ENCODE data around the gene KRCC1. TPM values are rescaled to one million over a fixed set of nuclear protein-coding genes. Genes with fewer than 3 reads are reported as not detected.

Gene KRCC1
- 36.2 TPM for polyA plus RNA-seq (ENCODE audit: insufficient read length)

GRCh38 chr2:88055371-88056128, at the start of gene KRCC1:
KRCC1 (minus strand) TSS chr2:88055783; CDS start chr2:88028563, 27,220 bp downstream.
- peak; percentile 93 for DNase-seq (ENCODE audit: low read depth)

DNA sequence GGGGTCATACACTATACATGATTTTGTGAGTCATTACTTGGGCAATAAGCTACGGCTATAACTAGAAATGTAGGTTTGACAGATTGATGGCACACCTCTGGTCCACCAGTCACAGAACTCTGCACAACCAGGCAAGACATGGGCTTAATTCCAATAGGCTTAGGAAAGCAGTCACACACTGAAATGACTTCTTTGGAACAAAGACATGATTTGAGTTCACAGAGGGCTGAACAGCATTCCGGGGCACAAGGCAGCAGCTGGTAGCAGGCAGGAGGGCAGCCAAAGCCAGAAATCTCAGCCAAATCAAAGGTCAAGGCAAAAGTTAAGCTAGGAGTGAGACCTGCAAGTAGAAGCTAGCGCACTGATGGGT, 44.9 kb upstream of the KRCC1 start:
- DNase-seq (ENCODE audit: low read depth), result no peak

GRCh38 chr2:88099798-88100488, 44.4 kb upstream of the KRCC1 start:
- no peak for DNase-seq (ENCODE audit: low read depth)

GRCh38 chr2:88098558-88098900, 42.9 kb upstream of the KRCC1 start:
- no peak for DNase-seq (ENCODE audit: low read depth)

- DNase-seq (ENCODE audit: low read depth), result no peak
These were observed 42.4 kb upstream of the KRCC1 start for GRCh38 chr2:88097891-88098557.

DNA sequence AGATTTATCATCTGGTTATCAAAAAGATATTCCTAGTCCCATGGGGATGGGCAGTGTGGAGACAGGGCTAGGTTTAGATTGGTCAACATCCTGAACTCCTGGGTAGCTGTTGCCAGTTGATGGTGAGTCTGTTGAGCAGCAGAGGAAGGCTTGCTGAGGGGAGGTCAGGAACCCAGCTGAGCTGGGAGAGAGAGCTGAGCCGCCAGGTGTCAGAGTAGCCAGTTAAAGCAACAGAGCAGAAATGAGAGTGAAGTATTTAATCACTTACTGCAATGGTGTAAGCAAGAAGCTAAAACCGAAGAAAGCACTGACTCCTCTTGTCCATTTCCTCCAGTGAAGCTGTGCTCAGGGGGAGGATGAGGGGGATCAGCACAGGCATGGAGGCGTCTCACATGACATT, 41.6 kb upstream of the KRCC1 start:
- DNase-seq (ENCODE audit: low read depth), result no peak

- DNase-seq (ENCODE audit: low read depth), result no peak
These were observed 41.1 kb upstream of the KRCC1 start for GRCh38 chr2:88096708-88097107.

DNA sequence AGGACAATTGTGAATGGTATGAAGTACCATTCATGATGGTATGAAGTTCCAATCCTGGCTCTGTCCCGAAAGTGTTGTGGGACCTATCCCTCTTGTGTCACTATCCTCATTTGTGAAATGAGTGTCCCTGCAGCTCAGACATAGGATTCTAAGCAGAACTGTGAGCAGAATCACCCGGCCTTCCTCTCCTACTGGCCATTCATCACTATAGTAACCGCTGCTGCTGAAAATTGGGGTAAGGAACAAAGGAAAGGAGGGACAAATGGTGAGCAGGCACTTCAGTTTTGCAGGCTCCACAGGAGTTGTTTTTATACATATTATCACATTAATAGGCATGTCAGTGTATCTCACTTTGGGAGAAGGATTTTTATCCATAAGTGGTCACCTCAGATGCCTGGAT, 39.4 kb upstream of the KRCC1 start:
- no peak for DNase-seq (ENCODE audit: low read depth)

GRCh38 chr2:88092773-88093172, 37.2 kb upstream of the KRCC1 start:
- no peak for DNase-seq (ENCODE audit: low read depth)

DNA sequence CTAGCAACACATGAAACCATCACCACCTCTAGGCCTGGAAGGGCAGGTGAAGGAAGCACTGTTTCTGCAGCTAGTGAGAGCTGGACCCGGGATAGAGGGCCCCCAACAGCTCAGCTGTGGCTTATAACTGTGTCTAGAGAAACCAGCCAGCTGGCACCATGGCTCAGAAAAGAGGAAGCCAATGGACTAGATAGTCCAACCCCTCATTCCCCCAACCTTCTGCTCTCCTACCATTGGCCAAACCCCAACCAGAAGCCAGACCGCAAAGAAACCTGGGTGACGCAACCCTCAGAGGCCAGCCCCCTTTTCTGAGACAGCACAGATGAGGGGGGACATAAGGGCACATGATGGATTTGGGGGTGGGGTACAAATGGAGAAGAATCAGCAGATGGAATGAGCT, 36.4 kb upstream of the KRCC1 start:
- no peak for DNase-seq (ENCODE audit: low read depth)

DNA sequence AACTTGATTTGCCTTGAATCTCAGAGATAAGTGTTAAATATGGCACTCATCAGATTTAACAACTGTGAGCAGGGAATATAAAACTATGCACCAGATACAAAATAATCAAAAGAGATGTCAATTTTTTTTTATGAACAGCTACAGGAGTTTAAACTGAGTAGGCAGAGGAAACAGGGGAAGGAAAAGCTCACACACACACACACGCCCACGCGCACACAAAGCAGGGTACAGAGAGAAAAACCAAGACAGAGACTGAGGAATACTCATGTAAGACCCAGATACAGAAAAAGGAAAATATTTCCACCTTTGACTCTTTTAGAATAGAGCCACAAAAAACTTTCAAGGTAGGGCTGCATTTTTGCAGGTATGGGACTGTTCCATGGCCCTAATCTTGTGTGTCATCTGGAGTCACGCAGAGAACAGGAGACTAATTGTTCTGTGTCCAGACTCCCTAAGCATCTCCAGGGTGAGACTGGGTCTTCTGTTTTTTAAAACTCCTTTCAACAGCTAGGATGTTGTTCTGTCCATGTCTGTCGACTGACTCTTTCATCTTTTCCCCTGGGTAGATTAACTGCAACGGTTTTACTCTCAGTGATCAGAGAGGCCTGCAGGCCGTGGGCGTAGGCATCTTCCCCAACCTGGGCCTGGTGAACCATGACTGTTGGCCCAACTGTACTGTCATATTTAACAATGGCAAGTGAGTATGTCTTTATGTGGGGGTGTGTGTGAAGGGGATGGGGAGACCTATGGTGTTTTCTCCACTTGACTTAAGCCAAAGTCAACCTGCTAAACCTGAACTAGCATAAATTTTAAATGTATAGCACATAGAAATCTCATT, 35.1 kb upstream of the KRCC1 start:
- DNase-seq (ENCODE audit: low read depth), result no peak

DNA sequence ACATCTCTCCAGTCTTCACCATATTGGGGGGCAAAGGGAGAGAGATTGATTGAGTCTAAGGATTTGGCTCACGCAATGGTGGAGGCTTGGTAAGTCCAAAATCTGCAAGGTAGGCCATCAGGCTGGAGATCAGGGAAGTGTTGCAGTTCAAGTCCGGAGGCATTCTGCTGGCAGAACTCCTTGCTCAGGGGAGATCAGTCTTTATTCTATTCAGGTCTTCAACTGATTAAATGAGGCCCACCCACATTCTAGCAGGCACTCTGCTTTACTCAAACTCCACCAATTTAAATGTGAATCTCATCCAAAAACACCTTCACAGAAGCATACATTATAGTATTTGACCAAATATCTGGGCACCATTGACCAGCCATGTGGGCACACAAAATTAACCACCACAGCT, 33.4 kb upstream of the KRCC1 start:
- DNase-seq (ENCODE audit: low read depth), result no peak

GRCh38 chr2:88087763-88088162, 32.2 kb upstream of the KRCC1 start:
- DNase-seq (ENCODE audit: low read depth), result no peak

DNA sequence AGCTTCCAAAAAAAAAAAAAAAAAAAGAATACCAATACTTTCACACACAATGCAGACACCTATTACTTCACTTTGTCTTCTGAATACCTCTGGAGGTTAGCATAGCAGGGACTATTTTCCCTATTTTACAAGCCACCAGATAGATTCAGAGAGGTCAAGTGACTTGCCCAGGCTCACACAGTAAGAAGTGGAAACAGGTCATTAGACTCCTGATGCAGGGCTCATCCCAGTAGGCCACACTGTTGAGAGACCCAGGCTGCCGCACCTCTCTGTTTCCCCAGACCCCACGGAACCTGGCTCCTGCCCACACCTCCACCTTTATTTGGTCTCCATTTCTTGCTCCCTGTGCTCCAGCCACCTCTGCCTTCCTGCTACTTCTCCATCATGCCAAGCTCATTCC, 31.5 kb upstream of the KRCC1 start:
- no peak for DNase-seq (ENCODE audit: low read depth)

GRCh38 chr2:88086401-88086800, 30.8 kb upstream of the KRCC1 start:
- no peak for DNase-seq (ENCODE audit: low read depth)

- DNase-seq (ENCODE audit: low read depth), result no peak
These were observed 30.0 kb upstream of the KRCC1 start for GRCh38 chr2:88085602-88086001.

DNA sequence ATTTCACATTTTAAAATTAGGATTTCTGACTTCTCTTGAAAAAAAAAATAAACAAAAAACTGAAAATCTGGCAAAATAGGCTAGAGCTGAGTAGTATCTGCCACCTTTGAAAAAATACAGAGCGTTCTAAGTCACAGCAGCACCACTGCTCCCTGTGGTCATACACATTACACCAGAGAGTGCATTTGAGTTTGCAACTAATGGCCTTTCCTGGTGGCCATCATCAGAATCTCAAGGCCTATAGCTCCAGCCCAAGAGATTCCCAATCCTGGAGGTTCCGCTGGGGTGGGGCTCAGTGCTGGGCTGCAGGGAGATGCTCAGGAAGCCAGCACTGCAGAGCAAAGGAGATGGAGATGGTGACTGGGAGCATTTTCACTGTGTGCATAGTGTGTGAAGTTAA, 29.5 kb upstream of the KRCC1 start:
- DNase-seq (ENCODE audit: low read depth), result no peak

DNA sequence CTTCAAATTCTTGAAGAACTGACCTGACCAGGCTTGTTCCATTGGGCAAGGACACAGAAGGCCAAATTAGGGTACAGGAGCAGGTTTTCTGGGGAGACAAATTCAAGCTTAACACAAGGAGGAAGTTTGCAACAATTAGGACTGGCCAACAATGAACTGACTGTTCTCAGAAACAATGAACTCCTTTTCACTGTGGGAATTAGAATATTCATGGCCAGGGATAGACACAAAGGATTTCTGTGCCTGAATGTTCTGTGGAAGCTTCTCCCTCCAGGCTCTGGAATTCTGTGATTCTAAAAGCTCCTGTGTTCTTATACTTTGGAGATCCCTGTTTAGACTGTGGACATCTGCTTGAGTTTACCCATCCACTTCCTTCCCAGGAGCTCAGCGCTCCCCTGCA, 27.2 kb upstream of the KRCC1 start:
- no peak for DNase-seq (ENCODE audit: low read depth)

DNA sequence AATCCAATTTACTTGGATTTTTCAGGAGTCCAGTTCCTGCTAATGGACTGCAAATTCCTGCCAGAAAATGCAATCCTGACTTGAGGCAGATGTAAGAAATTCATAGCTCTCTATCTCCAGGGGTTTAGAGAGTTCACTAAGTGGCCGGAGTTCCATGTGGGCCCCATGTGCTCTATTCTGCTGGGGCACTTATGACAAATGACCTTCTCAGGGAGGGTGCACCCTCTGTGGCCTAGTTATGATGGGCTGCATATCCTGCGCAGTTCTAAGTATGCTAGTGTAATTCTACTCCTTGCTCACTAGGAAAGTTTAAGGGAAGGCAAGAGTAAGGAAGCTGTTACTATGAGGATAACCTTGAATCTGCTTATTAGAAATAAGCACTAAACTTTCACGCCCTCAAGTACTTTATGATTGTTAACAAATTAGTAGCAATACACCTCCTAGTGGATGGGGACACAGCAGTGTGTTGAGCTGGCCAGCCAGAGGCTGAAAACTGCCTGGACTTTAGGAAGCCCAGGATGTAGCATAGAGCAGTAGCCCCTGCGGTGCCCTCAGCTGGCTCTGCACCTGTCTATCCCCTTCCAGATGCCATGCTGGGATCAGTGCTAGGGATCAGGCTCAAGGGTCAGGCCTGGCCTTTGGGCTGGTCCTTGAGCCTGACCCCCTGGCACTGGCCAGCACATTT, 26.5 kb upstream of the KRCC1 start:
- no peak for DNase-seq (ENCODE audit: low read depth)

DNA sequence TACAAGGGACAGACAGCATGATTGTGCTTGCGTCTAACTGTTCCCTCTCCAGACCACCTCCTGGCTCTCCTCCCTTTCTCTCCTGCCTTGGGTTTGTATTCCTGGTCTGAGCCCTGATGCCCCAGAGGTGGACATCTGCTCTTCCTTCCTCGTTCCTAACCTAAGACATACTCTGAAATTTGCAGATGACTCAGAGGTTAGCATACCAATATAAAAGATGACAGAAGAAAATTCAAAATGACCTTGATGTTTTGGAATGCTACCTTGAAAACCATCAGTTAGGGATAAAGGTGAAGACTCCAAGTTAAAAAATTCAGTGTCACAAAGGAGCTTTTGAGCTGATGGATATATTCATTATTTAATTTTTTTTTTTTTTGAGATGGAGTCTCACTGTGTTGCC, 25.0 kb upstream of the KRCC1 start:
- DNase-seq (ENCODE audit: low read depth), result no peak

DNA sequence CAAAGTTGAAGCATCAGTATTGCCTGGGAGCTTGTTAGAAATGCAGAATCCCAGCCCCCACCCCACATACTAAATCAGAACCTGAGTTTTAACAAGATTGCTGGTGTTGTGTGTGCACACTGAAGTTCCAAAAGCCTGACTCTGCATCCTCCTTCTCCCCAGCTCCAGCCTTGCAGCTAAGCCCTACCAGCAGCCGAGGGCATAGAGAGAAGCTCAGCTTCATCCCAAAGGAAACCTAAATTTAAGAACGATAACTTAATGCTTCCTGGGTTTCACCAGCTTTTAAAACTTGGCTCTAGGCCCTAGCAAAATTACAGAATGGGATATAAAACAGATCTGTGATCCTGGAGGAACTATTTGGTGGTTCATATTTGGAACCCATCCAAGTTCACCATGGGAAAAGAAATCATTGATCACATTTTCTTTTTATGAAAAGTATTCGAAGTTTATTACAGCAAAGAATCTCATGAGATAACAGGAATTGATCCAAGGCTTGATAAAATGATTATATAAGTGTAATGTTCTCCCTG, 23.1 kb upstream of the KRCC1 start:
- no peak for DNase-seq (ENCODE audit: low read depth)
